GM21381 (cell line): ENCODE measurements around the gene ANTXR1.

ENCODE experiments used
- ATAC-seq: cut with Tn5 transposase; IDR thresholded peaks from one replicate; pipeline ENCODE4 v1.9.1; 2021; ENCODE audit warnings: mild to moderate bottlenecking, moderate library complexity; ENCODE audit not compliant: unreplicated experiment

The ANTXR1 gene

GRCh38 chr2:69297216-69297615 lies 284.2 kb downstream of the ANTXR1 start:
- no peak for ATAC-seq

GRCh38 chr2:69298261-69298660 lies 285.3 kb downstream of the ANTXR1 start:
- ATAC-seq = no peak

GRCh38 chr2:69298862-69299261 lies 285.9 kb downstream of the ANTXR1 start:
- ATAC-seq = no peak
